ENCODE results near the gene ZDHHC17.

ZDHHC17 gene

DNA sequence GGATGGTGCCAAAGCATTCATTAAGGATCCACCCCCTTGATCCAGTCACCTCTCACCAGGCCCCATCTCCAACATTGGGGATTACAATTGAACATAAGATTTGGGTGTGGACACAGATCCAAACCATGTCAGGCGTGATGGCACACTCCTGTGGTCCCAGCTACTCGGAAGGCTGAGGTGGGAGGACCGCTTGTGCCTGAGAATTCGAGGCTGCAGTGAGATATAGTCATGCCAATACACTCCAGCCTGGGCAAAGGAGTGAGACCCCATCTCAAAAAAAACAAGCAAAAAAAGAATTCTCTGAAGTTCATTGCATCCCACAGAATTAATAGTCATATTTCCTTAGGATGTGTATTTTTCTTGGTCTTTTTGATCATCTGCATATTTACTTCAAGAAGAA is 34.9 kb downstream of the ZDHHC17 start:
- no peak overlapping the region for H3K27ac ChIP-seq
- H4K20me1 ChIP-seq (ENCODE audit: insufficient read depth), result no peaks in the 10 kb centered on the region
- no peak overlapping the region for H3K9ac ChIP-seq
- no peak overlapping the region for H3K4me3 ChIP-seq (IDR thresholded peaks at IDR 0.05; ENCODE audit: insufficient read depth, low read depth, low read length)
- no peaks in the 10 kb centered on the region for H3K27me3 ChIP-seq (ENCODE audit: insufficient read depth, low read depth)
- no peaks in the 10 kb centered on the region for H3K4me1 ChIP-seq (ENCODE audit: low read depth, poor library complexity, severe bottlenecking)
- TF ChIP-seq, protein P1, sequence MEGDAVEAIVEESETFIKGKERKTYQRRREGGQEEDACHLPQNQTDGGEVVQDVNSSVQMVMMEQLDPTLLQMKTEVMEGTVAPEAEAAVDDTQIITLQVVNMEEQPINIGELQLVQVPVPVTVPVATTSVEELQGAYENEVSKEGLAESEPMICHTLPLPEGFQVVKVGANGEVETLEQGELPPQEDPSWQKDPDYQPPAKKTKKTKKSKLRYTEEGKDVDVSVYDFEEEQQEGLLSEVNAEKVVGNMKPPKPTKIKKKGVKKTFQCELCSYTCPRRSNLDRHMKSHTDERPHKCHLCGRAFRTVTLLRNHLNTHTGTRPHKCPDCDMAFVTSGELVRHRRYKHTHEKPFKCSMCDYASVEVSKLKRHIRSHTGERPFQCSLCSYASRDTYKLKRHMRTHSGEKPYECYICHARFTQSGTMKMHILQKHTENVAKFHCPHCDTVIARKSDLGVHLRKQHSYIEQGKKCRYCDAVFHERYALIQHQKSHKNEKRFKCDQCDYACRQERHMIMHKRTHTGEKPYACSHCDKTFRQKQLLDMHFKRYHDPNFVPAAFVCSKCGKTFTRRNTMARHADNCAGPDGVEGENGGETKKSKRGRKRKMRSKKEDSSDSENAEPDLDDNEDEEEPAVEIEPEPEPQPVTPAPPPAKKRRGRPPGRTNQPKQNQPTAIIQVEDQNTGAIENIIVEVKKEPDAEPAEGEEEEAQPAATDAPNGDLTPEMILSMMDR (conservative IDR thresholded peaks at IDR 0.05; ENCODE audit: low read depth, low read length), result no peak
- H2AFZ ChIP-seq (ENCODE audit: low read depth), result no peak overlapping the region
- H3K79me2 ChIP-seq (ENCODE audit: insufficient read depth, low read depth), result peaks cover 4% of the 10 kb centered on the region; the same call in 1 of the 2 replicates
- no peaks in the 10 kb centered on the region for H3K36me3 ChIP-seq (ENCODE audit: insufficient read depth)
- no peak overlapping the region for H3K4me2 ChIP-seq

DNA sequence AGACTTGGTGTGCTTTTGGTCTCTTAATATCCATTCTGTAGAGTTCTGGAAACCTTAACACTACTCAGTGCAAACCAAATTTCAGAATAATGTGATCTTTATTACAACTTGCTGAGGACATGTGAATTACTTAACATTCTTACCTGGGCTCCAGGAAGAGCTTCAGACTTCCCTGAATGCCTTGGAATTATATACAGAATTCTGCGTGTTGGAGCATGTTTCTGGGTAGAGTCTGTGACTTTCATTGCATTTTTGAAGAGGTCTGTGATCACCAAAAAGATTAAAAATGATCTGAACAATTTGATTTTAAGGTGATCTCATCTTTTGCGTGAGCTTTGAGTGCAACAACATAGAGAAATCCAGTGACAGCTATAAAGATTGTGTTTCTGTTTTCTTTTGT is 35.4 kb downstream of the ZDHHC17 start:
- Histone ChIP-seq H3K27ac (no peak overlapping the region), H4K20me1 (ENCODE audit: insufficient read depth) (no peaks in the 10 kb centered on the region), H3K4me3 (IDR thresholded peaks at IDR 0.05; ENCODE audit: insufficient read depth, low read depth, low read length) (no peak overlapping the region), H3K4me1 (ENCODE audit: low read depth, poor library complexity, severe bottlenecking) (no peaks in the 10 kb centered on the region), H3K27me3 (ENCODE audit: insufficient read depth, low read depth) (no peaks in the 10 kb centered on the region), H3K9ac (no peak overlapping the region), H3K4me2 (no peak overlapping the region), H2AFZ (ENCODE audit: low read depth) (no peak overlapping the region), H3K36me3 (ENCODE audit: insufficient read depth) (no peaks in the 10 kb centered on the region), H3K79me2 (ENCODE audit: insufficient read depth, low read depth) (peaks cover 4% of the 10 kb centered on the region; the same call in 1 of the 2 replicates)
- TF ChIP-seq, protein P1 (conservative IDR thresholded peaks at IDR 0.05; ENCODE audit: low read depth, low read length), result no peak

DNA sequence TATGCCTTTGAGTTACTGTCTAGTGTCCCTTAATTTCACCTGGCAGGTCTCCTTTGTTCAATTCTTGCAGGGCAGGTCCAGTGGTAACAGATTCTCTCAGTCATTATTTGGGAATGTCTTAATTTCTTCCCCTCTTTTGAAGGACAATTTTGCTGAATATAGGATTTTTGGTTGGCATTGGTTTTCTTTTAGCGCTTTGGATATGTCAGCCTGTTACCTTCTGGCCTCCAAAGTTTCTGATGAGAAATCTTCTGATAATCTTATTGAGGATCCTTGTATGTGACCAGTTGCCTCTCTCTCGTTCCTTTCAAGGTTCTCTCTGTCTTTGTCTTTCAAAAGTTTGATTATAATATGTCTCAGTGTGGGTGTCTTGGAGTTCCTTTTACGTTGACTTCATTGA is 38.1 kb downstream of the ZDHHC17 start:
- no peaks in the 10 kb centered on the region for H3K36me3 ChIP-seq (ENCODE audit: insufficient read depth)
- no peaks in the 10 kb centered on the region for H3K27me3 ChIP-seq (ENCODE audit: insufficient read depth, low read depth)
- no peak overlapping the region for H3K4me3 ChIP-seq (IDR thresholded peaks at IDR 0.05; ENCODE audit: insufficient read depth, low read depth, low read length)
- TF ChIP-seq, protein P1 (conservative IDR thresholded peaks at IDR 0.05; ENCODE audit: low read depth, low read length), result no peak
- no peaks in the 10 kb centered on the region for H3K79me2 ChIP-seq (ENCODE audit: insufficient read depth, low read depth)
- H2AFZ ChIP-seq (ENCODE audit: low read depth), result no peak overlapping the region
- no peak overlapping the region for H3K4me2 ChIP-seq
- no peak overlapping the region for H3K9ac ChIP-seq
- no peaks in the 10 kb centered on the region for H4K20me1 ChIP-seq (ENCODE audit: insufficient read depth)
- no peaks in the 10 kb centered on the region for H3K4me1 ChIP-seq (ENCODE audit: low read depth, poor library complexity, severe bottlenecking)
- H3K27ac ChIP-seq, result no peak overlapping the region

DNA sequence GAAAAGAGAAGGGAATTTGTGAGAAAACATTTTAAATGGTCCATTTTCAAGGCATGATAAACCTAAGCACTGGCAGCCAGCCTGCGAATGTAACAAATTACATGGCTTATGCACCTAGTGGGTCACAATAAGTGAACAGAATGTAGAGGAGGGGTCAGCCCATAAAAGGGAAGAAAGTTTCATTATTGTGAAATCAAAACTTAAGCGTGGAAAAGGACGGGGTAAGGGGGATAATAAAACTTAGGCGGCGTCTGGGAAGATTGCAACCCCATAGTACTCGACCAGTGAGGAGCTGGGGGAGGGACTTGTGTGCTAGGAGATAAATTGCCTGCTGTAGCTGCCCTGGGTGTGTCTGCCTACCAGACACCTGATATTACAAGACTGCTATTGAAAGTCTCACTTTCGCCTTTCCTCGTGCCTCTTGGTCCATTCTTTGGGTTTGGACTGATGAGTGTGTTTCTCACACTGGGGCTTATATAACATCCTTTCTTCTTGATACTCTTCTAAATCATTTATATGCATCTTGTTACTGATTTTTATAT is 40.6 kb downstream of the ZDHHC17 start:
- no peaks in the 10 kb centered on the region for H3K36me3 ChIP-seq (ENCODE audit: insufficient read depth)
- no peak overlapping the region for H3K4me2 ChIP-seq
- H3K27me3 ChIP-seq (ENCODE audit: insufficient read depth, low read depth), result no peaks in the 10 kb centered on the region
- no peak overlapping the region for H2AFZ ChIP-seq (ENCODE audit: low read depth)
- H4K20me1 ChIP-seq (ENCODE audit: insufficient read depth), result no peaks in the 10 kb centered on the region
- no peak overlapping the region for H3K27ac ChIP-seq
- no peak overlapping the region for H3K9ac ChIP-seq
- no peaks in the 10 kb centered on the region for H3K79me2 ChIP-seq (ENCODE audit: insufficient read depth, low read depth)
- TF ChIP-seq, protein P1 (conservative IDR thresholded peaks at IDR 0.05; ENCODE audit: low read depth, low read length), result no peak
- H3K4me1 ChIP-seq (ENCODE audit: low read depth, poor library complexity, severe bottlenecking), result no peaks in the 10 kb centered on the region
- no peak overlapping the region for H3K4me3 ChIP-seq (IDR thresholded peaks at IDR 0.05; ENCODE audit: insufficient read depth, low read depth, low read length)

All from KMS-11 (cell line).